Stimulated activated CD4-positive, alpha-beta T cell treated with anti-CD3 and anti-CD28 coated beads, Interleukin-1b, Interleukin-23, amount 100 ng/mL, for 4 hours (primary cell): ENCODE measurements around the gene TOPBP1.

ENCODE experiments used
- DNase-seq, 2 donors: peaks; one replicate each; pipeline ENCODE4 v3.0.0-alpha.2; 2020; ENCODE audit warnings: low read depth in 2 of 2

TOPBP1 gene

DNA sequence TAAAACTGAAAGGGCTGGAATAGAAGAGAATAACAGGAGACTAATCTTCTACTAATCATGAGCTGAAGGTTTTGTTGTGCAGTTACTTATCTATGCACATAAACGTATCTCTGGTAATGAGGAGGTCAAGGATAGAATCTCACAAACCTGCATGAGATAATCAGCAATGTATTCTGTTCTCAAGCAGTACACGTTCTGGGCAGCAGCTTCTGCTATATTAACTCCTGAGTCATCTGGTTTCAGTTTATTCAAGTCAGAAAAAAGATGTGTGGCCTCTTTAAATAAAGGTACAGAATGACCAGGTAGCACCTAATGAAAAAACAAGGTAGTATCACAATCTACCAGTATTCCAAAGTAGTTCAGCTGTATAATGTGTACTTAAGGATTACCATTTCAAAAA lies 53.4 kb downstream of the TOPBP1 start:
- no peak for DNase-seq

- DNase-seq, result no peak
These were observed 53.9 kb downstream of the TOPBP1 start for GRCh38 chr3:133607816-133608215.

GRCh38 chr3:133606902-133607301 lies 54.8 kb downstream of the TOPBP1 start:
- DNase-seq, result no peak

DNA sequence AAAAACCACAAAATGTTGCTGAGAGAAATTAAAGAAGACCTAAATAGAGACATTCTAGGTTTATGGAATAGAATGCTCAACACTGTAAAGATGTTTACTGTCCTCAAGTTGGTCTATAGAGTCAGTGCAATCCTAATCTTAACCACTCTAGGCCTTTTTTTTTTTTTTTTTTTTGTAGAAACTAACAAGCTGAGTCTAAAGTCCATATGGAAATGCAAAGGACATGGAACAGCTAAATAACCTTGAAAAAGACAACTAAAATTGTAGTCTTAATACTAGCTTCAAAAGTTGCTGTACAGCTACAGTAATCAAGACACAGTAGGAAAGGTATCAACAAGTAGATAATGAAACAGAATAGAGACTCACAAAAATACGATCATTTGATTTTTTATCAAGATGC lies 55.4 kb downstream of the TOPBP1 start:
- DNase-seq, result no peak

DNA sequence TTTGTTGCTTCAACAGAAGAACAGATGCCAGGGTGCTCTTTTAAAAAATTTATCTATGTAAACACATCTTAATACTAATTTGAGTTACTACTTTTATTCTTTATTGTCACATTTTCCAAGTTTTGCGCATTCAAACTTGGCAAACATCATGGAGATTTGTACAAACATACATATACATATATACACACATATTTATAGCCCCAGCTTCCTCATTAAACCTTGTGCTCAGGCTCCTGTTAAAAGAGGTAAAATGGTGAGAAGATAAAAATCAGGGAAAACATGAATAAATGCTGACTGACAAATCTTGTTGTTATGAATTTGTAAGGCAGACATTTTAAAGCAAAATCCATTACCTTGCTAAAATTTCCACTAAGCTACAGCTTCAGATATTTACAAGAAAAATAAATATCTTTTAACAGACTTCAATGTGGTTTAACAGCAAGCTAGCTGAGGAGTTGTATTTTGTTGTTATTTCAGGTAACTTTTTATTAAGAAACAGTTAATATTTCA lies 61.1 kb downstream of the TOPBP1 start:
- no peak for DNase-seq

- DNase-seq, result no peak
These were observed 62.5 kb downstream of the TOPBP1 start for GRCh38 chr3:133599280-133599679.

DNA sequence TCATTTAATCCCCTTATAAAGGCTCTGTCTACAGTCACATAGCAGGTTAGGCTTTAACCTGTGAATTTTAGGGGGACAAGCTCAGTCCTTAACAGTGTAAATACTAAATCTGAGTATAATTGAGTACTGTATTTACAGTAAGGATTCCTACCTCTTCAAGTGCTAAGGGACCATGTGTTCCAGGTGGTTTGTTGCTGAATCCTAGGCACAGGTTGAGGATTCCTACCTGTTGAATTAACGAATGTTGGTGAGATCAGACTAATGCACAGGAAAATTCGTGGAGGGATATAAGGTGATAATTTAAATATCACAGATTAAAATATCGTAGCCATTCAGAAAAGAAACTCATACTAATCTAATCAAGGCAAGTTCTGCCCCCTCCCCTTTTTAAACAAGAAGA lies 63.3 kb downstream of the TOPBP1 start:
- DNase-seq, result no peak

GRCh38 chr3:133595341-133595740 lies 66.4 kb downstream of the TOPBP1 start:
- peak in 1 of 2 donors; percentile 26 for DNase-seq

GRCh38 chr3:133593243-133593642 lies 68.5 kb downstream of the TOPBP1 start:
- DNase-seq, result no peak

GRCh38 chr3:133592843-133593242 lies 68.9 kb downstream of the TOPBP1 start:
- no peak for DNase-seq

DNA sequence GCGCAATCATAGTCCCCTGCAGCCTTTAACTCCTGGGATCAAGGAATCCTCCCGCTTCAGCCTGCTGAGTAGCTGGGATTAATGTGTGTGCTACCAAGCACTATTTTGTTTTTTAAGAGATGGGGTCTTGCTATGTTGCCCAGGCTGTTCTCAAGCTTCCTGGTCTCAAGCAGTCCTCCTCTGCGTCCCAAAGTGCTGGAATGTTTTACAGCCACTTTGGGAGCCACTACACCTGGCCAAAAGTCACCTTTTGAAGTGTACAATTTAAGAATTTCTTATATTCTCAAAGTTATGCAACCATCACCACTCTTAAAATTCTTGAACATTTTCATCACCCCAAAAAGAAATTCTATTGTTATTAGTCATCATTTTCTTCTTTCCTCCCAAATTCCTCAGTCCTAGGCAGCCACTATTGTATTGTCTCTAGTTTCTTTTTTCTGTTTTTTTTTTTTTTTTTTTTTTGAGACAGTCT lies 70.4 kb downstream of the TOPBP1 start:
- DNase-seq, result no peak

DNA sequence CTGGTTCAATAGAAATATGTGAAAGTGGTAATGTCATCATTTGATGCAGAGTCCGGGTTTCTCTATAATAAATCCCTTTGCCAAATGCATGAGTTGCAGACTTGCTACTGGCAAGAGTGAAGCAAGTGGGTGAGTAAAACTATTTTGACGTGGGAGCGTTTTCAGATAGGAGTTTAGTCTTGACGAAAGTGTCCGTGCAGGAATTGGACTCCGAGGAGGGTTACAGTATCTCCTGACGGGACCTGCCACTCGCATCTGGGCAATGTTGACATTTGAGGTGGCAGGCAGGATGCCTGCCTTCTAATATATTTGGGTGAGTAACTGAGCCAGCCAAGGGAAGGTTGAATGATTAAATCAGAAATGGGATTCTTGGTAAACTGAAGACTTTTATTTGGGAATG lies 72.2 kb downstream of the TOPBP1 start:
- no peak for DNase-seq

DNA sequence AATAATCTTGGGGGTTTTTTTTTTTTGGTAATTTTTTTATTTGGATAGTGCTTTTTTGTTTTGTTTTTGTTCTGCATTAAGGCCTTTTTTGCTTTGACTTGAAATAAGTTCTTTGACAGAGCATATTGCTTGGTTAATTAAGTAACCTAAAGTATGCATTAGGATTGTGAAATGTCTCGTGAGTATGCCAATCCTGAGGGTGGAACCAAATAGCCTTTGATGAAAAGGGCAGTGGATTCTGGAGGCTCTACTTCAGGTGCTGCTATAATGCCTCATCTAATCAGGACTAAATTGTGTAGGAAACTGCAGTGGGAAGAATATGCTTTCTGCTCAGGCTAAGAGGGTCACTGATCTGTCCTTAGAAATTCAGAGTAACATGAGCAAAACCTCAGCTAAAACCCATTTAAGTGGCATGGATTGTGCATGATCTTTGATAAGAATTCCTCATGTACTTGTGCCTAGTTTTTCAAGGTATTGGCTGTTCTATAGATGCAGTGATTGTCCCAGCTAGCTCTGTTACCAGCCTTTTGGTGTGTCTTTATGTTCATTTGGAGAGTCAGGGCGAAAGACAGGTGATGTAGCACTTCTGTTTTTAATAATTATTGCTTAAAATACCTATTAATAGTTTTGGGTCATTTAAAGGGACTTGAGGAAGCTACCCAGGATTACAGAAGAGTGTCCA lies 72.8 kb downstream of the TOPBP1 start:
- no peak for DNase-seq

GRCh38 chr3:133588035-133588434 lies 73.7 kb downstream of the TOPBP1 start:
- no peak for DNase-seq

GRCh38 chr3:133583396-133583795 lies 78.3 kb downstream of the TOPBP1 start:
- DNase-seq, result no peak

DNA sequence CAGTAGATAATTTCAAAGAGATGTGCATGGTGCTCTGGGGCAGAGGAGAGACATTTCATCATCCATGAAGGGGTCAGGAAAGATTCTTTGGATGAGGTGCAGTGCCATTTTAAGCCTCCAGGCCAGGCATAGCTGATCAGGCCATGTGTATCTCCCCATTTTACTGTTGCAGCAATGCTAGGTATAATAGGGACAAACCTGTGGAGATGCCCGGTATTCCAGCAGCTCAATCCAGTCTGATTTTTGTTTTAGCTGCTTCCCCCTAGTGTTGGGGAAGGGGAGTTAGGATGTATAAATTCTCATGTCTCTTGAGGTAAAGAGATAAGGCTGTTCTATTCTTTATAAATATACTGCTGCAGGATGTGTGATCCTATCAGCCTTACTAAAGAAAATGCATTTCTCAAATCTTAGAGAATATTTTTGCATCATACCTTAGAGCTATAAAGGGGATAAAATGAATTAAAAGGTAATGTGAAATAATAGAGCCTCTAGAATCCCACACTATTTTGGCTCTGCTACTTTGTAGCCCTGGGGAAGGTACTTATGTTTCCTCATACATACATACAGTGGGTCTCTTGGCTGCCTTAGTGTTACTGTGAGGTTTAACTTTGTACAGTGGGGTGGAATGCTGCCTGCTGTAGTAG lies 83.1 kb downstream of the TOPBP1 start:
- DNase-seq, result no peak

GRCh38 chr3:133576169-133576568 lies 85.6 kb downstream of the TOPBP1 start:
- no peak for DNase-seq

- no peak for DNase-seq
These were observed 86.7 kb downstream of the TOPBP1 start for GRCh38 chr3:133575086-133575485.

DNA sequence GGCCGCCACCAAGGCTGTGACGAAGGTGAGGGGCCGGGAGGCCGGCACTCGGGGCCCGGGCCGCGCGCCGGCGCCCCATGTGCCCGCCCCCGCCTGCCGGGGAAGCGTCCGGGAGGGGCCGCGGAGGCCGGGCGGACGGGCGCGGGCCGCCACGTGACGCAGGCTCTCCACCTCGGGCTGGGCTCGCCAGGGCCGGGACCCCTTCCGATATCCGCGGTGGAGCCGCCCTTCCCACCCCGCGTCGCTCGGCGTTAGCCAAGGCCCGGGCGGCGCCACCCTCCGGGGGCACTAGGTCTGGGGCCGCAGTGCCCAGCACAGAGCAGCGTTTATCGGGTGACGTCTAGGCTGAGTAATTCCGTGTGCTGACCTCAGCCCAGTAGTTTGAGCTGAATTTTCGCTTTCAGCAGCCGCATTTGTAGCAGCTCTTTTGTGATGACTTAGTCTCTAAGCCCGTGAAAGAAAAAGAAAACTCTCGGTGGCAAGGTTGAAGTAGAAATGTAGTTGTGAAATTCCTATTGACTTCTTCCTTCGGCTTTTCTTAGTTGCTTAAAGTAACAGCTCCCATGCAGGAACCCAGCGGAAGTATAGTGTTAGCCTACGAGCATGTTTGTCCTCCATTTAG lies 87.4 kb downstream of the TOPBP1 start:
- peak; percentile 42 to 62 for DNase-seq

- no peak for DNase-seq
These were observed 88.0 kb downstream of the TOPBP1 start, which contains the start of gene CDV3 for GRCh38 chr3:133573629-133574194. CDV3 (plus strand) TSS chr3:133573686; CDS start chr3:133574045, 359 bp downstream.

GRCh38 chr3:133573054-133573628 lies 88.6 kb downstream of the TOPBP1 start:
- peak; percentile 99 to 100 for DNase-seq
